HFFc6 (cell line): Measurements from ENCODE around the gene ELP4. TPM values are rescaled to one million over a fixed set of nuclear protein-coding genes. Genes with fewer than 3 reads are reported as not detected.

Source experiments
- DNase-seq: peaks from one replicate; pipeline ENCODE4 v3.0.0-alpha.2; 2018
- H3K27ac Mint-ChIP-seq: 2 replicates; pipeline ENCODE4 v1.8.0; 2020; ENCODE audit warnings: mild to moderate bottlenecking, mixed read lengths
- H3K27me3 Mint-ChIP-seq: 2 replicates; pipeline ENCODE4 v1.8.0; 2021; ENCODE audit warnings: mild to moderate bottlenecking, moderate library complexity, mixed read lengths; ENCODE audit not compliant: insufficient read depth
- H3K36me3 Mint-ChIP-seq: 2 replicates; pipeline ENCODE4 v1.8.0; 2021; ENCODE audit warnings: low read depth, mixed read lengths
- H3K4me1 Mint-ChIP-seq: 2 replicates; pipeline ENCODE4 v1.8.0; 2020; ENCODE audit warnings: low read depth, mixed read lengths
- H3K4me3 Mint-ChIP-seq: 2 replicates; pipeline ENCODE4 v1.8.0; 2020; ENCODE audit warnings: mild to moderate bottlenecking, moderate library complexity, mixed read lengths
- H3K9me3 Mint-ChIP-seq: 2 replicates; pipeline ENCODE4 v1.8.0; 2020; ENCODE audit warnings: mild to moderate bottlenecking, mixed read lengths
- total RNA-seq, 6 experiments: library from RNA; stranded (reverse); fragmentation: NEBNext Ultra II Directional; extraction: Animal tissue kit (Norgen Biotek cat#: 25700); gene quantifications; 2 replicates in 1 of 6; 3 replicates in 5 of 6; pipeline ENCODE4 v1.2.3, GENCODE V29; 2021
- TF ChIP-seq, protein P1 (sequence below): fragments of 200-600 bp; sonication (generic); IDR thresholded peaks from 2 replicates; pipeline ENCODE4 v1.5.0; 2021; ENCODE audit warnings: antibody characterized with exemption, mild to moderate bottlenecking

Gene ELP4
- total RNA-seq, 6 experiments from 2014 or later, result 11.0 to 14.3 (median 12.2) TPM

DNA sequence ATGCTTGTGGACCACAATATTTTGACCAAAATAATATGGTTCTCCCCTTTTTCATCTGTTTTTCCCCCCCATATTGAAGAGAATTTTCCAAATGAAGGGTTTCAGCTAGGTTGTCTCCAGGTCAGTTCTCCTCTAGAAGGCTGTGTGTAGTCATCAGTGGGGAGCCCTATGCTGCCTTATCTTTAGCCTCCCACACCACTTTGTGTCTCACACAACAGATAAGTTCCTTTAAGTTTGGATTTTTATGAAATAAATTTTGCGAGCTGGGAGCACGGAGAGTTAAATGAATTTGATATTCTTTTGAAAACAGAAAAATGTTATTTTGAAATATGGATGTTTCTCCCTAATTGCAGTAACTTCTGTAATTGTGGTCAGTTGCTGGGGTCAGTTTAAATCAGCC is 272.7 kb downstream of the ELP4 start:
- H3K4me3 Mint-ChIP-seq, result no peak overlapping the region
- no peak overlapping the region for H3K27ac Mint-ChIP-seq
- peaks cover 25% of the 10 kb centered on the region for H3K4me1 Mint-ChIP-seq
- TF ChIP-seq, protein P1, sequence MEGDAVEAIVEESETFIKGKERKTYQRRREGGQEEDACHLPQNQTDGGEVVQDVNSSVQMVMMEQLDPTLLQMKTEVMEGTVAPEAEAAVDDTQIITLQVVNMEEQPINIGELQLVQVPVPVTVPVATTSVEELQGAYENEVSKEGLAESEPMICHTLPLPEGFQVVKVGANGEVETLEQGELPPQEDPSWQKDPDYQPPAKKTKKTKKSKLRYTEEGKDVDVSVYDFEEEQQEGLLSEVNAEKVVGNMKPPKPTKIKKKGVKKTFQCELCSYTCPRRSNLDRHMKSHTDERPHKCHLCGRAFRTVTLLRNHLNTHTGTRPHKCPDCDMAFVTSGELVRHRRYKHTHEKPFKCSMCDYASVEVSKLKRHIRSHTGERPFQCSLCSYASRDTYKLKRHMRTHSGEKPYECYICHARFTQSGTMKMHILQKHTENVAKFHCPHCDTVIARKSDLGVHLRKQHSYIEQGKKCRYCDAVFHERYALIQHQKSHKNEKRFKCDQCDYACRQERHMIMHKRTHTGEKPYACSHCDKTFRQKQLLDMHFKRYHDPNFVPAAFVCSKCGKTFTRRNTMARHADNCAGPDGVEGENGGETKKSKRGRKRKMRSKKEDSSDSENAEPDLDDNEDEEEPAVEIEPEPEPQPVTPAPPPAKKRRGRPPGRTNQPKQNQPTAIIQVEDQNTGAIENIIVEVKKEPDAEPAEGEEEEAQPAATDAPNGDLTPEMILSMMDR, result no peak
- peaks cover 4% of the 10 kb centered on the region; the same call in 1 of the 2 replicates for H3K36me3 Mint-ChIP-seq
- H3K9me3 Mint-ChIP-seq, result no peaks in the 10 kb centered on the region
- no peaks in the 10 kb centered on the region; the same call in 1 of the 2 replicates for H3K27me3 Mint-ChIP-seq
- no peak for DNase-seq

DNA sequence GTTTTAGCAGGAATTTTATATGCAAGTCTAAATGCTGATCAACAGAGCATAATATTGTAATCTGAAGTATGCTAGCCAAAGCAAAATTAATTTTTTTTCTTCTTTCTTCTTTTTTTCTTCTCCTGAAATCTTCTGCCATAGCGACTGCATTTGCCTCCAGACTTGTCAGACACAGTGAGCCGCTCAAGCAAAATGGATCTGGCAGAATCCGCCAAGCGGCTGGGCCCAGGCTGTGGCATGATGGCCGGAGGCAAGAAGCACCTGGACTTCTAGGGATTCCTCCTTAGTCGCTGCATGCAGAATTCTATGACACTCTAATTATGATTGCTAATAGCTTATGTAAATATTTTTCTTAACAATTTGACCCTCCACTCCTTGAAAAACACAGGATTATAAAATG is 273.7 kb downstream of the ELP4 start:
- no peak overlapping the region for H3K27ac Mint-ChIP-seq
- DNase-seq, result no peak
- no peak overlapping the region for H3K4me3 Mint-ChIP-seq
- H3K9me3 Mint-ChIP-seq, result no peaks in the 10 kb centered on the region
- H3K27me3 Mint-ChIP-seq, result no peaks in the 10 kb centered on the region; the same call in 1 of the 2 replicates
- TF ChIP-seq, protein P1, result no peak
- no peaks in the 10 kb centered on the region for H3K36me3 Mint-ChIP-seq
- H3K4me1 Mint-ChIP-seq, result peaks cover 22% of the 10 kb centered on the region

DNA sequence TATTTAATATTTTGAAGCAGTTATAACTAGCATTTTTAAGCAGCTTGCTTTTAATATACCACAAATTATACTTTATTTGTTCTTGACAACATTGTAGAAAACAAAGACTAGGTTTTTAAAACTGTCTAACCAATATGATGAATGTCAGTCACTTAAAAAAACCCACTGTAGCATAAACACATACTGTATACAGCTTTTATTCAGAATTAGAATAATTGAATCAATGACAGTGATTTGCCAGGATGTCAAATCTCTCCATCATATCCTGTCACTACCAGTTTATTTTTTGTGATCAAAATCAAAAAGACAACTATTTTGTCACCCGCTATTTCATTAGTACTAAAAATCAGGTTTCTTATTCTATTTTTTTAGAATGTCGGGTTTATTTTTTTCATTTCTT is 275.0 kb downstream of the ELP4 start:
- no peaks in the 10 kb centered on the region for H3K9me3 Mint-ChIP-seq
- no peak for DNase-seq
- peaks cover 8% of the 10 kb centered on the region for H3K4me1 Mint-ChIP-seq
- no peak overlapping the region for H3K4me3 Mint-ChIP-seq
- TF ChIP-seq, protein P1, result no peak
- no peaks in the 10 kb centered on the region; the same call in 1 of the 2 replicates for H3K27me3 Mint-ChIP-seq
- H3K36me3 Mint-ChIP-seq, result no peaks in the 10 kb centered on the region
- H3K27ac Mint-ChIP-seq, result no peak overlapping the region

DNA sequence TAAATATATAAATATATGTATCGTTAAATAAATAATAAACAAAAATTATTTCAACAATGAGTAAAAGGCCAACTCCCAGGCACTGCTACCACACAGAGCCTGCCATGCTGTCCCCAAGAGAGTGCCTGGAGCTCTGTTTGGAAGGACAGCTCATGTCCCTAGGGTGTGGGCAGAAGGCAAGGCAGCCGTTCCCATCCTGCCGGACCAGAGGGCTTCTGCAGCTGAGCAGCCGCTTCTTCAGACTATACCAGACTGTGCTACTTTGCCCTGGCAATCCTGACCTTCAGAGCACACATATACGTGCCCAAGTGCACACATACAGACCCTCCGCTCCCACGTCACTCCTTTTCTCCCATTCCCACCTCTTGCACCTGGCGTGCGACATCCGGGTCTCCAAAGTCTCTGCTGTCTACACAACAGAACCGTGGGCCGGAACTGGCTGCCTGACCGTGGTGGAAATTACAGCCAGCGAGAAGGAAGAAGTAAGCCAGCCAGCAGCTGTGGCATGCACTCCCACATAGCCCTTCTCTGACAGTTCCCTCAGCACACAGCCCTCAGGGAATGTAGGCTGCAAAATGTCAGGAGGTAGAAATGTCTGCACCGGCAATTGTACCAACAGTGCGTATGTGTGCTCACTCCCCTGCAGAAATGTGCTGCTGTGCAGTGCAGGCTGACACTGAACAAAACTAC is 277.6 kb downstream of the ELP4 start:
- TF ChIP-seq, protein P1, result no peak
- no peak overlapping the region for H3K4me3 Mint-ChIP-seq

DNA sequence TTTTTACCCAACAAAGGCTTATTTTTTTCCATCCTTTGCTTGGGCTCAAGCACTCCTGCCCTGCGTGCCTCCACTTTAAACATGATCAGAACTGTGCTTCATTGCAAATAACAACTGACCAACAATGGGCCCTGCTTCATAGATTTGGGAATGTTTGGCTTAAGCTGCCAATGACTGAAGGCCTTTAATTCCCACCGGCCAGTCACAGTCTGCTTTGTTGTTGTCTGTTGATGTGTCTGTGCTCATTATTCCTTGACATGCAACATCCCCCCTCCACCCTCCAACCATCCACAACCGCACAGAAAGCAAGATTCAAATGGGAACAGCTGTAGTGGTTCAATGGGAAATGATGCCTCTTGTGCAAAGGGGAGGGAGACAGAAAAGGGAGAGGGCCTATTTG is 278.5 kb downstream of the ELP4 start:
- no peaks in the 10 kb centered on the region; the same call in 1 of the 2 replicates for H3K27me3 Mint-ChIP-seq
- H3K36me3 Mint-ChIP-seq, result no peaks in the 10 kb centered on the region
- DNase-seq, result no peak
- TF ChIP-seq, protein P1, result no peak
- H3K27ac Mint-ChIP-seq, result no peak overlapping the region
- H3K9me3 Mint-ChIP-seq, result no peaks in the 10 kb centered on the region
- H3K4me3 Mint-ChIP-seq, result no peak overlapping the region
- no peaks in the 10 kb centered on the region for H3K4me1 Mint-ChIP-seq

More for the DNA sequence above, 277.6 kb downstream of the ELP4 start:
- DNase-seq, result no peak
- no peaks in the 10 kb centered on the region for H3K4me1 Mint-ChIP-seq
- no peaks in the 10 kb centered on the region for H3K9me3 Mint-ChIP-seq
- no peak overlapping the region for H3K27ac Mint-ChIP-seq
- no peaks in the 10 kb centered on the region for H3K36me3 Mint-ChIP-seq
- no peaks in the 10 kb centered on the region for H3K27me3 Mint-ChIP-seq
